ENCODE measurements around the gene MTCL1.

MTCL1 gene

GRCh38 chr18:8843005-8843404 is 137.6 kb downstream of the MTCL1 start:
- no peak for DNase-seq

GRCh38 chr18:8844721-8845148 is 139.4 kb downstream of the MTCL1 start:
- no peak for DNase-seq

GRCh38 chr18:8845506-8845905 is 140.2 kb downstream of the MTCL1 start:
- DNase-seq: no peak

GRCh38 chr18:8847066-8847755 is 141.9 kb downstream of the MTCL1 start:
- DNase-seq: no peak

- no peak for DNase-seq
Measured at GRCh38 chr18:8847900-8848299, 142.5 kb downstream of the MTCL1 start.

GRCh38 chr18:8848541-8848940 is 143.2 kb downstream of the MTCL1 start:
- DNase-seq: no peak

- no peak for DNase-seq
Measured at GRCh38 chr18:8849696-8850095, 144.3 kb downstream of the MTCL1 start.

- no peak for DNase-seq
Measured at GRCh38 chr18:8851659-8852058, 146.3 kb downstream of the MTCL1 start.

- DNase-seq: no peak
Measured at GRCh38 chr18:8854550-8854949, 149.2 kb downstream of the MTCL1 start.

- no peak for DNase-seq
Measured at GRCh38 chr18:8854962-8855361, 149.6 kb downstream of the MTCL1 start.

GRCh38 chr18:8856212-8856611 is 150.9 kb downstream of the MTCL1 start:
- DNase-seq: no peak

GRCh38 chr18:8856769-8857393 is 151.5 kb downstream of the MTCL1 start:
- DNase-seq: no peak

GRCh38 chr18:8857806-8858205 is 152.4 kb downstream of the MTCL1 start:
- no peak for DNase-seq

GRCh38 chr18:8858888-8859511 is 153.6 kb downstream of the MTCL1 start:
- DNase-seq: peak; percentile 78

- DNase-seq: peak; percentile 54
Measured at GRCh38 chr18:8860845-8861642, 155.7 kb downstream of the MTCL1 start.

- DNase-seq: no peak
Measured at GRCh38 chr18:8863427-8863826, 158.1 kb downstream of the MTCL1 start.

- peak; percentile 59 for DNase-seq
Measured at GRCh38 chr18:8865934-8866333, 160.6 kb downstream of the MTCL1 start.

GRCh38 chr18:8866679-8867078 is 161.3 kb downstream of the MTCL1 start:
- no peak for DNase-seq

- DNase-seq: no peak
Measured at GRCh38 chr18:8868276-8868675, 162.9 kb downstream of the MTCL1 start.

- DNase-seq: no peak
Measured at GRCh38 chr18:8868779-8869415, 163.5 kb downstream of the MTCL1 start.

- DNase-seq: no peak
Measured at GRCh38 chr18:8869696-8870095, 164.3 kb downstream of the MTCL1 start.

GRCh38 chr18:8870528-8870927 is 165.2 kb downstream of the MTCL1 start:
- DNase-seq: no peak

- peak; percentile 78 for DNase-seq
Measured at GRCh38 chr18:8871489-8871888, 166.1 kb downstream of the MTCL1 start.
